ENCODE results near the gene CTCFL. TPM values are rescaled to one million over a fixed set of nuclear protein-coding genes. Genes with fewer than 3 reads are reported as not detected.

The CTCFL gene
- total and polyA plus RNA-seq, 2 of the 8 experiments (the other 6 are each of a cell fraction or from before 2014, with no cell fraction given), result 0.30 to 0.80 TPM

DNA sequence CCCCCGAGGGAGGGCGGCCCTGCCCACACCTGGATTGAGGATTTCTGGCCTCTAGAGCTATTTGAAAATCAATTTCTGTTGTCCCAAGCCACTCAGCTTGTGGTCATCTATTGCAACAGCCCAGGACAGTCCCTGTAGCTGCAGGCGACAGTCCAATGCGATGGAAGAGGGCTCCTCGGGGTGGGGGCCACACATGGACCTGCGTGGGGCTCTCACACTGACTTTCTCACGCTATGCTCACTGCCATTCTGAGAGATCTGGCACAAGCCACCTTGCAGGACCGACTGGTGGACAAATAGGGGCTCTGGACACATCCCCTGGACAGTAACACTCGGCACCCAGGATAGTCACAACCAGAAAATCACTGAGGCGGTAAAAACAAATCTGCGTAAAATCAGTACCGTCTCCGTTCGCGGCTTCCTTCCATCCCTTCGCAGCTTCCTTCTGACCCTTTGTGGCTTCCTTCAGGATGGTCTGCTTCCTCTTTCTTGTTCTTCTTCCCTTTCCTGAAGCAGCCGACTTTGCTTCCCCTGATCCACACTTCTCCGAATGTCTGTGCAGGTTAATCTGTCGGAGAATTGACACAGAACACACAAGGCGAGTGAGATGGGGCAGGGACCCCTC lies 21.8 kb downstream of the CTCFL start:
- Histone ChIP-seq H3K79me1 (ENCODE audit: low read depth, low read length) (no peaks in the 10 kb centered on the region), H4K5ac (ENCODE audit: insufficient read length, low read depth, low read length) (no peak overlapping the region), H3K18ac (ENCODE audit: extremely low read depth, low read length) (no peak overlapping the region), H2BK12ac (ENCODE audit: low read depth, low read length) (no peak overlapping the region), H3K4me3 (ENCODE audit: extremely low read depth in 1 of 4, insufficient read depth in 2 of 4, low read depth in 3 of 4, low read length in 4 of 4) (no peak overlapping the region), H3K4me2 (ENCODE audit: insufficient read depth in 1 of 2, low read depth in 2 of 2, low read length in 2 of 2) (no peak overlapping the region), H4K20me1 (replicated peaks in 1 of 2; ENCODE audit: control insufficient read depth in 1 of 2, insufficient read depth in 2 of 2, low read length in 2 of 2) (no peaks in the 10 kb centered on the region), H2BK20ac (ENCODE audit: low read length) (no peak overlapping the region), H3K36me3 (ENCODE audit: control insufficient read depth in 2 of 4, insufficient read depth in 4 of 4, low read length in 3 of 4) (no peaks in the 10 kb centered on the region), H2BK15ac (ENCODE audit: low read length) (no peak overlapping the region), H3K23ac (ENCODE audit: insufficient read length) (no peak overlapping the region), H3K56ac (replicated peaks; ENCODE audit: insufficient read length, low read depth, low read length) (no peak overlapping the region), H3K4ac (replicated peaks; ENCODE audit: insufficient read length, low read depth, low read length) (no peak overlapping the region), H2BK5ac (ENCODE audit: low read depth, low read length) (no peak overlapping the region), H2AK5ac (ENCODE audit: low read depth, low read length) (no peak overlapping the region), H3K27me3 (replicated peaks in 1 of 4; ENCODE audit: control insufficient read depth in 3 of 4, extremely low read depth in 1 of 4, insufficient read depth in 3 of 4, low read length in 3 of 4) (no peaks in the 10 kb centered on the region), H3K9me3 (ENCODE audit: insufficient read depth in 2 of 2, low read depth in 1 of 2, low read length in 1 of 2) (peaks cover 0 to 3% of the 10 kb centered on the region in 2 experiments; a peak in 2 of 4 replicates), H3K27ac (ENCODE audit: low read depth, low read length) (no peak overlapping the region), H4K91ac (replicated peaks; ENCODE audit: insufficient read length, low read length) (no peak overlapping the region), H4K8ac (ENCODE audit: extremely low read depth, insufficient read depth, low read length) (no peak overlapping the region), H2AFZ (ENCODE audit: low read length) (no peak overlapping the region), H3K23me2 (ENCODE audit: low read depth, low read length) (no peaks in the 10 kb centered on the region), H3K9ac (replicated peaks in 1 of 4; ENCODE audit: extremely low read depth in 1 of 4, low read depth in 3 of 4, low read length in 3 of 4) (no peak overlapping the region), H2BK120ac (replicated peaks; ENCODE audit: low read depth, low read length) (no peak overlapping the region), H3K4me1 (replicated peaks in 1 of 4; ENCODE audit: control insufficient read depth in 3 of 4, insufficient read depth in 4 of 4, low read length in 3 of 4) (peaks cover 0 to 4% (median 1%) of the 10 kb centered on the region in 4 experiments; a peak in 4 of 7 replicates), H3K14ac (ENCODE audit: insufficient read length) (no peak overlapping the region), H3K79me2 (ENCODE audit: control insufficient read depth in 1 of 2, insufficient read depth in 2 of 2, low read length in 2 of 2) (no peaks in the 10 kb centered on the region)
- ChIA-PET POLR2A (ENCODE audit: partially characterized antibody) (no interaction called here), CTCF (ENCODE audit: partially characterized antibody) (interaction anchor here (0.8 to 3.1 kb wide), 7 partner anchors 8 to 90 kb away, joined by 3 to 8 read pairs (median 4); no protein-coding TSS in a partner anchor)
- FAIRE-seq, result no peak
- no peak for DNase-seq (ENCODE audit: low read depth in 1 of 2, low spot score in 2 of 2)
- 94% methylated on average over 19 of the region's 20 CpGs; no CpG with 5 or more reads in 1 of the 2 experiments for WGBS, 2 experiments (ENCODE audit: extremely low coverage in 1 of 2, insufficient coverage in 1 of 2, insufficient read length in 1 of 2, insufficient replicate concordance in 2 of 2, low coverage in 1 of 2, low lambda C conversion rate in 2 of 2, missing lambda C conversion rate in 1 of 2)
- TF ChIP-seq RFX5 (IDR thresholded peaks at IDR 0.05; ENCODE audit: borderline replicate concordance, low read depth, low read length) (no peak), SP2 (IDR thresholded peaks at IDR 0.05; ENCODE audit: low read length) (no peak), JUN (IDR thresholded peaks at IDR 0.05; ENCODE audit: low read depth, low read length) (no peak), POLR2AphosphoS5 (IDR thresholded peaks at IDR 0.05; ENCODE audit: low read depth, low read length) (no peak), CEBPB (IDR thresholded peaks at IDR 0.05; ENCODE audit: low read depth, low read length) (no peak), BACH1 (IDR thresholded peaks at IDR 0.05; ENCODE audit: low read length) (no peak), TCF12 (IDR thresholded peaks at IDR 0.05; ENCODE audit: low read depth, low read length) (no peak), HDAC2 (IDR thresholded peaks at IDR 0.05; ENCODE audit: borderline replicate concordance in 1 of 2, low read depth in 2 of 2, low read length in 2 of 2) (no peak), CREB1 (IDR thresholded peaks at IDR 0.05) (no peak), SAP30 (IDR thresholded peaks at IDR 0.05; ENCODE audit: insufficient read depth, insufficient replicate concordance, low read length) (no peak), SIN3A (conservative IDR thresholded peaks at IDR 0.05 in 1 of 2, IDR thresholded peaks at IDR 0.05 in 1 of 2; ENCODE audit: low read depth in 1 of 2, low read length in 2 of 2) (no peak), GTF2F1 (IDR thresholded peaks at IDR 0.05; ENCODE audit: borderline replicate concordance, low read depth, low read length) (no peak), SP1 (IDR thresholded peaks at IDR 0.05; ENCODE audit: low read depth, low read length) (no peak), CTBP2 (IDR thresholded peaks at IDR 0.05; ENCODE audit: borderline replicate concordance, insufficient read depth, insufficient read length, low read length) (no peak)

All from H1 (cell line).